Stimulated activated CD4-positive, alpha-beta T cell treated with anti-CD3 and anti-CD28 coated beads, TNF-alpha, amount 100 ng/mL, for 48 hours (primary cell): ENCODE measurements around the gene PLXNA3.

ENCODE experiments used
- DNase-seq, 3 donors: peaks; one replicate each; pipeline ENCODE4 v3.0.0-alpha.2; 2020; ENCODE audit warnings: low read depth in 3 of 3

Gene PLXNA3

GRCh38 chrX:154435171-154435733, 22.8 kb upstream of the PLXNA3 start:
- no peak for DNase-seq

- no peak for DNase-seq
Observed at GRCh38 chrX:154436374-154436982, 21.6 kb upstream of the PLXNA3 start.

- peak in 1 of 3 donors; percentile 24 for DNase-seq
Observed at GRCh38 chrX:154436983-154437752, 20.9 kb upstream of the PLXNA3 start, which contains the start of gene GDI1. Gene GDI1, plus strand, starts transcription at chrX:154437154. Its CDS starts 101 bp downstream, at chrX:154437255.

- no peak for DNase-seq
Observed at GRCh38 chrX:154437971-154438893, 19.8 kb upstream of the PLXNA3 start.

GRCh38 chrX:154439841-154440240, 18.2 kb upstream of the PLXNA3 start:
- no peak for DNase-seq

GRCh38 chrX:154440623-154441357, 17.3 kb upstream of the PLXNA3 start:
- no peak for DNase-seq

- DNase-seq = no peak
Observed at GRCh38 chrX:154441564-154441963, 16.5 kb upstream of the PLXNA3 start.

- DNase-seq = no peak
Observed at GRCh38 chrX:154441984-154442707, 15.9 kb upstream of the PLXNA3 start.

- DNase-seq = no peak
Observed at GRCh38 chrX:154443479-154443910, 14.6 kb upstream of the PLXNA3 start.

- DNase-seq = peak in 2 of 3 donors; percentile 37 to 69
Observed at GRCh38 chrX:154443992-154444754, 13.9 kb upstream of the PLXNA3 start, which contains the start of gene FAM50A. Gene FAM50A, plus strand, starts transcription at chrX:154444141. Its CDS starts 95 bp downstream, at chrX:154444236.

- no peak for DNase-seq
Observed at GRCh38 chrX:154444755-154445246, 13.3 kb upstream of the PLXNA3 start.

GRCh38 chrX:154445776-154446175, 12.3 kb upstream of the PLXNA3 start:
- DNase-seq = no peak

GRCh38 chrX:154446430-154446829, 11.7 kb upstream of the PLXNA3 start:
- DNase-seq = no peak

GRCh38 chrX:154448484-154448883, 9.6 kb upstream of the PLXNA3 start:
- no peak for DNase-seq

- no peak for DNase-seq
Observed at GRCh38 chrX:154449618-154450017, 8.5 kb upstream of the PLXNA3 start.

- no peak for DNase-seq
Observed at GRCh38 chrX:154450312-154450711, 7.8 kb upstream of the PLXNA3 start.

- no peak for DNase-seq
Observed at GRCh38 chrX:154452823-154453222, 5.3 kb upstream of the PLXNA3 start.

GRCh38 chrX:154457491-154458115, 478 bp upstream of the PLXNA3 start:
- no peak for DNase-seq
